ENCODE data around the gene ARL6IP5.

GRCh38 chr3:69052472-69052898 is 32.3 kb upstream of the ARL6IP5 start:
- TF ChIP-seq POLR2A (IDR thresholded peaks at IDR 0.05; ENCODE audit: low read depth, low read length) = no peak
- no peak for TF ChIP-seq POLR2AphosphoS5 (IDR thresholded peaks at IDR 0.05; ENCODE audit: low read depth, low read length)
- TF ChIP-seq PAX5 (IDR thresholded peaks at IDR 0.05; ENCODE audit: insufficient read depth, low read length, severe bottlenecking) = no peak
- no peak for TF ChIP-seq TAF1 (IDR thresholded peaks at IDR 0.05; ENCODE audit: low read depth, low read length)

Data from GM12891 (cell line).